ENCODE results near the gene FANCD2. TPM values are rescaled to one million over a fixed set of nuclear protein-coding genes. Genes with fewer than 3 reads are reported as not detected.

FANCD2 gene
- total RNA-seq, 1 experiment from 2014 or later, result 74.9 TPM

GRCh38 chr3:10150987-10151386, 124.8 kb downstream of the FANCD2 start:
- Mint-ChIP-seq H3K36me3 (ENCODE audit: insufficient read depth in 1 of 3, low read depth in 3 of 3) (peaks cover 26 to 73% (median 54%) of the 10 kb centered on the region in 3 experiments), H3K27me3 (ENCODE audit: low read depth) (no peaks in the 10 kb centered on the region), H3K4me1 (peaks cover 0 to 2% of the 10 kb centered on the region in 2 experiments; a peak in 1 of 4 replicates), H3K4me3 (no peak overlapping the region), H3K27ac (peak overlapping the region in 1 of 3 experiments; percentile 68; a peak in 1 of 7 replicates), H3K9me3 (no peaks in the 10 kb centered on the region)
- H2BK5ac ChIP-seq (ENCODE audit: insufficient read length, low read length), result no peak overlapping the region
- peaks cover 8% of the 10 kb centered on the region for H3K79me1 ChIP-seq (ENCODE audit: insufficient read depth, low read depth, low read length, poor library complexity, severe bottlenecking)
- no peaks in the 10 kb centered on the region for H3K79me2 ChIP-seq (ENCODE audit: insufficient read depth, low read length)
- no peaks in the 10 kb centered on the region for H3K9me3 ChIP-seq (ENCODE audit: control insufficient read depth, low read depth, low read length)
- no peak overlapping the region for H3T11ph ChIP-seq (ENCODE audit: low read length)
- H4K20me1 ChIP-seq (ENCODE audit: control insufficient read depth, insufficient read depth, insufficient read length), result no peaks in the 10 kb centered on the region
- no peak overlapping the region for H3K23ac ChIP-seq (ENCODE audit: insufficient read length, low read depth, low read length)
- DNase-seq, result no peak
- no peak overlapping the region for H3K56ac ChIP-seq (ENCODE audit: insufficient read length, low read depth, low read length)
- WGBS (ENCODE audit: extremely low coverage, insufficient read length, low lambda C conversion rate), result no CpG with 5 or more reads among the region's 6 CpGs
- no peak overlapping the region for H2BK15ac ChIP-seq (ENCODE audit: low read depth, low read length)
- no peak overlapping the region for H4K91ac ChIP-seq (ENCODE audit: insufficient read length, low read depth, low read length)
- H2AFZ ChIP-seq (ENCODE audit: low read length), result no peak overlapping the region
- H3K27ac ChIP-seq (ENCODE audit: insufficient read length, low read depth, low read length), result no peak overlapping the region
- no peaks in the 10 kb centered on the region for H3K23me2 ChIP-seq (ENCODE audit: insufficient read length, low read depth, low read length, poor library complexity, severe bottlenecking)
- no peak overlapping the region for H2BK20ac ChIP-seq (ENCODE audit: low read depth, low read length, poor library complexity, severe bottlenecking)
- no peak overlapping the region for H4K5ac ChIP-seq (ENCODE audit: insufficient read length, low read depth, low read length)
- H3K4me1 ChIP-seq (ENCODE audit: insufficient read depth, low read length), result no peaks in the 10 kb centered on the region
- no peak overlapping the region for H4K8ac ChIP-seq (replicated peaks; ENCODE audit: insufficient read length, low read depth, low read length)
- no peak overlapping the region for H2BK12ac ChIP-seq (ENCODE audit: insufficient read length, low read depth, low read length)
- no peak overlapping the region for H3K18ac ChIP-seq (ENCODE audit: insufficient read length, low read depth, low read length)
- TF ChIP-seq CTCF (conservative IDR thresholded peaks at IDR 0.05), result no peak
- no peak overlapping the region for H3K4ac ChIP-seq (ENCODE audit: low read depth, low read length)
- H3K4me2 ChIP-seq (ENCODE audit: insufficient read depth, insufficient read length, low read length), result no peak overlapping the region
- H2BK120ac ChIP-seq (ENCODE audit: low read depth, low read length, poor library complexity, severe bottlenecking), result no peak overlapping the region
- no peak overlapping the region for H3K9ac ChIP-seq (ENCODE audit: extremely low read depth, insufficient read length, low read length)
- H2AK5ac ChIP-seq (ENCODE audit: insufficient read length, low read length), result no peak overlapping the region
- H3K27me3 ChIP-seq (ENCODE audit: insufficient read depth, low read length), result no peaks in the 10 kb centered on the region
- H3K14ac ChIP-seq (ENCODE audit: insufficient read depth, low read length), result no peak overlapping the region

Other genes with a start within 250 kb of the FANCD2 start
- gene TADA3, start 234.0 kb upstream of the FANCD2 start, total RNA-seq (2021), result 49.8 and 51.3 TPM in 2 replicates
- 161 and 164 TPM in 2 replicates for gene ARPC4, start 233.4 kb upstream of the FANCD2 start, total RNA-seq (2021)
- gene TTLL3, start 216.2 kb upstream of the FANCD2 start, total RNA-seq (2021), result 10.3 and 14.4 TPM in 2 replicates
- gene RPUSD3, start 182.4 kb upstream of the FANCD2 start, total RNA-seq (2021), result 59.5 TPM in 2 replicates
- gene CIDEC, start 146.2 kb upstream of the FANCD2 start, total RNA-seq (2021), result not detected in 2 replicates
- 33.5 and 34.0 TPM in 2 replicates for gene JAGN1, start 135.8 kb upstream of the FANCD2 start, total RNA-seq (2021)
- 2.0 and 2.1 TPM in 2 replicates for gene IL17RE, start 123.6 kb upstream of the FANCD2 start, total RNA-seq (2021)
- 6.8 and 9.1 TPM in 2 replicates for gene IL17RC, start 109.3 kb upstream of the FANCD2 start, total RNA-seq (2021)
- 15.5 and 17.2 TPM in 2 replicates for gene CRELD1, start 92.6 kb upstream of the FANCD2 start, total RNA-seq (2021)
- 18.8 and 19.5 TPM in 2 replicates for gene PRRT3, start 74.0 kb upstream of the FANCD2 start, total RNA-seq (2021)
- gene EMC3, start 39.6 kb upstream of the FANCD2 start, total RNA-seq (2021), result 39.3 and 45.6 TPM in 2 replicates
- gene FANCD2OS, start 81.8 kb downstream of the FANCD2 start, total RNA-seq (2021), result not detected in 2 replicates
- 119 and 121 TPM in 2 replicates for gene BRK1, start 89.2 kb downstream of the FANCD2 start, total RNA-seq (2021)
- gene VHL, start 115.3 kb downstream of the FANCD2 start, total RNA-seq (2021), result 62.2 and 64.4 TPM in 2 replicates
- gene IRAK2, start 138.5 kb downstream of the FANCD2 start, total RNA-seq (2021), result 0.37 and 0.61 TPM in 2 replicates
- 34.4 and 34.5 TPM in 2 replicates for gene TATDN2, start 222.0 kb downstream of the FANCD2 start, total RNA-seq (2021)

Data from H9 (cell line).